Measurements from ENCODE around the gene ATMIN. TPM values are rescaled to one million over a fixed set of nuclear protein-coding genes. Genes with fewer than 3 reads are reported as not detected.

Gene ATMIN
- total RNA-seq, 1 experiment from 2014 or later, result 46.7 TPM

DNA sequence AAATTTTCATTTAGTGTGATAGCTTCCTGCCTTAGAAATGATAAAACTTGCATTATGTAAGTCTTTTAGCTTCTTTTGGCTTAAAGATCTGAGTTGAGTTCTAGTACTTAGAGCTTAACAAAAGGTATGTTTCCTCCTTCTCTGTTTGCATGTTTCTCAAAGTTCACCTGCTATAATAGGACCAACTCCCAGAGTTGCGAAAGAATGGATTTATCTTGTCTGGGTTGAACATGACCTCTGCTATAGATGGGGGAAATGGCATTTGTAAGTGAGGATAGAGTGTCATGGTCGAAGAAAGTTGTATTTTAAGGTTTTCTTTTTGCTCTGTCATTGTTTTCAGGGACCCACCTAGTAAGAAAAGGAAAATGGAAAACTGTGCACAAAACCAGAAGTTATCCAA, 7.2 kb downstream of the ATMIN start (continued):
- TF ChIP-seq, protein P1, sequence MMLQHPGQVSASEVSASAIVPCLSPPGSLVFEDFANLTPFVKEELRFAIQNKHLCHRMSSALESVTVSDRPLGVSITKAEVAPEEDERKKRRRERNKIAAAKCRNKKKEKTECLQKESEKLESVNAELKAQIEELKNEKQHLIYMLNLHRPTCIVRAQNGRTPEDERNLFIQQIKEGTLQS (IDR thresholded peaks at IDR 0.05), result no peak
- TF ChIP-seq RAD21 (IDR thresholded peaks at IDR 0.05; ENCODE audit: low read depth) (no peak), ELF1 (IDR thresholded peaks at IDR 0.05; ENCODE audit: borderline replicate concordance, low read depth) (no peak)
- TF ChIP-seq, protein P2, sequence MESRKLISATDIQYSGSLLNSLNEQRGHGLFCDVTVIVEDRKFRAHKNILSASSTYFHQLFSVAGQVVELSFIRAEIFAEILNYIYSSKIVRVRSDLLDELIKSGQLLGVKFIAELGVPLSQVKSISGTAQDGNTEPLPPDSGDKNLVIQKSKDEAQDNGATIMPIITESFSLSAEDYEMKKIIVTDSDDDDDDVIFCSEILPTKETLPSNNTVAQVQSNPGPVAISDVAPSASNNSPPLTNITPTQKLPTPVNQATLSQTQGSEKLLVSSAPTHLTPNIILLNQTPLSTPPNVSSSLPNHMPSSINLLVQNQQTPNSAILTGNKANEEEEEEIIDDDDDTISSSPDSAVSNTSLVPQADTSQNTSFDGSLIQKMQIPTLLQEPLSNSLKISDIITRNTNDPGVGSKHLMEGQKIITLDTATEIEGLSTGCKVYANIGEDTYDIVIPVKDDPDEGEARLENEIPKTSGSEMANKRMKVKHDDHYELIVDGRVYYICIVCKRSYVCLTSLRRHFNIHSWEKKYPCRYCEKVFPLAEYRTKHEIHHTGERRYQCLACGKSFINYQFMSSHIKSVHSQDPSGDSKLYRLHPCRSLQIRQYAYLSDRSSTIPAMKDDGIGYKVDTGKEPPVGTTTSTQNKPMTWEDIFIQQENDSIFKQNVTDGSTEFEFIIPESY (IDR thresholded peaks at IDR 0.05; ENCODE audit: extremely low read depth, insufficient replicate concordance, low read length), result no peak
- TF ChIP-seq, protein P3, sequence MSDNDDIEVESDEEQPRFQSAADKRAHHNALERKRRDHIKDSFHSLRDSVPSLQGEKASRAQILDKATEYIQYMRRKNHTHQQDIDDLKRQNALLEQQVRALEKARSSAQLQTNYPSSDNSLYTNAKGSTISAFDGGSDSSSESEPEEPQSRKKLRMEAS (IDR thresholded peaks at IDR 0.05), result no peak

DNA sequence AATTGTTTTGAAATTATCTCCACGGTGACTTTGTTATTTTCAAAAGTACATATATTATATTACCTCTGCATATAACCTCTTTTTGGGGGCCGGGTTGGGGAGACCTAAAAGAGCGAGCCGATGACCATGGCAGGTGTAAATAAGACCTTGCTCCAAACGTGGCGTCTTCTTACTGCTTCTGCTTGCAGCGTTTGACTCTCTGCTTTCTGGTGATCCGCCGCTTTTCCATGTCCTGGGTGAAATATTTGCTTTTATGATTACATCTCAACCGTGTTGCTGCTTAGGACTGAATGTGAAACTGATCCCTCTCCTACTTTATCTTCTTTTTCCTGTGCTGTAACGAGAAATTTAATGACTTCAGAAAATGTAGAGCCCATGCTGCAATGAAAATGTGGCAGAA, 18.1 kb downstream of the ATMIN start:
- Histone ChIP-seq H3K27me3 (ENCODE audit: insufficient read depth, low read length) (no peaks in the 10 kb centered on the region), H3K4me3 (replicated peaks in 1 of 2; ENCODE audit: low read depth in 1 of 2, low read length in 2 of 2) (no peak overlapping the region), H3K27ac (ENCODE audit: low read depth, low read length) (no peak overlapping the region), H3K9ac (ENCODE audit: low read length) (no peak overlapping the region), H3K79me2 (ENCODE audit: insufficient read depth, low read length) (no peaks in the 10 kb centered on the region), H2AFZ (ENCODE audit: low read depth, low read length, poor library complexity, severe bottlenecking) (no peak overlapping the region), H3K4me1 (ENCODE audit: control insufficient read depth in 1 of 2, insufficient read depth in 2 of 2, low read length in 2 of 2) (peaks cover 0 to 12% of the 10 kb centered on the region in 2 experiments; a peak in 2 of 4 replicates), H3K9me2 (ENCODE audit: insufficient read depth) (no peaks in the 10 kb centered on the region), H3K4me2 (ENCODE audit: low read length) (no peak overlapping the region; the same call in 1 of the 2 replicates), H3K9me3 (ENCODE audit: control insufficient read depth in 1 of 2, insufficient read depth in 1 of 2, low read depth in 1 of 2, low read length in 2 of 2) (peaks cover 0 to 8% of the 10 kb centered on the region in 2 experiments; a peak in 2 of 4 replicates), H4K20me1 (ENCODE audit: insufficient read depth) (no peaks in the 10 kb centered on the region), H3K36me3 (ENCODE audit: control insufficient read depth in 1 of 2, insufficient read depth in 2 of 2, low read length in 2 of 2) (no peaks in the 10 kb centered on the region)
- intact Hi-C loops (cut with micrococcal nuclease), result no loop called here
- ATAC-seq, result no peak
- DNase-seq (ENCODE audit: low read depth, low spot score), result no peak
- ChIA-PET RAD21 (ENCODE audit: low non-redundant PET in 1 of 2, low total read pairs in 2 of 2, uncharacterized antibody in 2 of 2, unreplicated experiment in 2 of 2) (no interaction called here), CTCF (interaction anchor here (0.6 kb wide), 1 partner anchor 9 kb away, joined by 3 read pairs; no protein-coding TSS in a partner anchor), POLR2A (no interaction called here)
- BruUV-seq (replicated peaks), result no TSS peak
- no peak for TF ChIP-seq JUND (IDR thresholded peaks at IDR 0.05)
- TF ChIP-seq, protein P3 (IDR thresholded peaks at IDR 0.05), result no peak
- no peak for TF ChIP-seq SRF (IDR thresholded peaks at IDR 0.05; ENCODE audit: low read depth)
- no peak for TF ChIP-seq SP1 (IDR thresholded peaks at IDR 0.05; ENCODE audit: low read depth)
- TF ChIP-seq ELF1 (IDR thresholded peaks at IDR 0.05; ENCODE audit: borderline replicate concordance, low read depth), result no peak
- no peak for TF ChIP-seq EGR1 (IDR thresholded peaks at IDR 0.05; ENCODE audit: low read depth)
- no peak for TF ChIP-seq TCF7L2 (IDR thresholded peaks at IDR 0.05; ENCODE audit: borderline replicate concordance, extremely low read depth, insufficient read depth, insufficient read length)
- TF ChIP-seq, protein P4, sequence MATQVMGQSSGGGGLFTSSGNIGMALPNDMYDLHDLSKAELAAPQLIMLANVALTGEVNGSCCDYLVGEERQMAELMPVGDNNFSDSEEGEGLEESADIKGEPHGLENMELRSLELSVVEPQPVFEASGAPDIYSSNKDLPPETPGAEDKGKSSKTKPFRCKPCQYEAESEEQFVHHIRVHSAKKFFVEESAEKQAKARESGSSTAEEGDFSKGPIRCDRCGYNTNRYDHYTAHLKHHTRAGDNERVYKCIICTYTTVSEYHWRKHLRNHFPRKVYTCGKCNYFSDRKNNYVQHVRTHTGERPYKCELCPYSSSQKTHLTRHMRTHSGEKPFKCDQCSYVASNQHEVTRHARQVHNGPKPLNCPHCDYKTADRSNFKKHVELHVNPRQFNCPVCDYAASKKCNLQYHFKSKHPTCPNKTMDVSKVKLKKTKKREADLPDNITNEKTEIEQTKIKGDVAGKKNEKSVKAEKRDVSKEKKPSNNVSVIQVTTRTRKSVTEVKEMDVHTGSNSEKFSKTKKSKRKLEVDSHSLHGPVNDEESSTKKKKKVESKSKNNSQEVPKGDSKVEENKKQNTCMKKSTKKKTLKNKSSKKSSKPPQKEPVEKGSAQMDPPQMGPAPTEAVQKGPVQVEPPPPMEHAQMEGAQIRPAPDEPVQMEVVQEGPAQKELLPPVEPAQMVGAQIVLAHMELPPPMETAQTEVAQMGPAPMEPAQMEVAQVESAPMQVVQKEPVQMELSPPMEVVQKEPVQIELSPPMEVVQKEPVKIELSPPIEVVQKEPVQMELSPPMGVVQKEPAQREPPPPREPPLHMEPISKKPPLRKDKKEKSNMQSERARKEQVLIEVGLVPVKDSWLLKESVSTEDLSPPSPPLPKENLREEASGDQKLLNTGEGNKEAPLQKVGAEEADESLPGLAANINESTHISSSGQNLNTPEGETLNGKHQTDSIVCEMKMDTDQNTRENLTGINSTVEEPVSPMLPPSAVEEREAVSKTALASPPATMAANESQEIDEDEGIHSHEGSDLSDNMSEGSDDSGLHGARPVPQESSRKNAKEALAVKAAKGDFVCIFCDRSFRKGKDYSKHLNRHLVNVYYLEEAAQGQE (IDR thresholded peaks at IDR 0.05; ENCODE audit: low read depth), result no peak
- TF ChIP-seq ZNF274 (IDR thresholded peaks at IDR 0.05; ENCODE audit: low read depth, low read length), result no peak
- TF ChIP-seq, protein P1 (IDR thresholded peaks at IDR 0.05), result no peak
- TF ChIP-seq, protein P5, sequence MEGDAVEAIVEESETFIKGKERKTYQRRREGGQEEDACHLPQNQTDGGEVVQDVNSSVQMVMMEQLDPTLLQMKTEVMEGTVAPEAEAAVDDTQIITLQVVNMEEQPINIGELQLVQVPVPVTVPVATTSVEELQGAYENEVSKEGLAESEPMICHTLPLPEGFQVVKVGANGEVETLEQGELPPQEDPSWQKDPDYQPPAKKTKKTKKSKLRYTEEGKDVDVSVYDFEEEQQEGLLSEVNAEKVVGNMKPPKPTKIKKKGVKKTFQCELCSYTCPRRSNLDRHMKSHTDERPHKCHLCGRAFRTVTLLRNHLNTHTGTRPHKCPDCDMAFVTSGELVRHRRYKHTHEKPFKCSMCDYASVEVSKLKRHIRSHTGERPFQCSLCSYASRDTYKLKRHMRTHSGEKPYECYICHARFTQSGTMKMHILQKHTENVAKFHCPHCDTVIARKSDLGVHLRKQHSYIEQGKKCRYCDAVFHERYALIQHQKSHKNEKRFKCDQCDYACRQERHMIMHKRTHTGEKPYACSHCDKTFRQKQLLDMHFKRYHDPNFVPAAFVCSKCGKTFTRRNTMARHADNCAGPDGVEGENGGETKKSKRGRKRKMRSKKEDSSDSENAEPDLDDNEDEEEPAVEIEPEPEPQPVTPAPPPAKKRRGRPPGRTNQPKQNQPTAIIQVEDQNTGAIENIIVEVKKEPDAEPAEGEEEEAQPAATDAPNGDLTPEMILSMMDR (IDR thresholded peaks at IDR 0.05 in 2 of 3, conservative IDR thresholded peaks at IDR 0.05 in 1 of 3; ENCODE audit: borderline replicate concordance in 1 of 3, insufficient read depth in 1 of 3, low read depth in 2 of 3, low read length in 2 of 3), result no peak
- TF ChIP-seq CEBPB (IDR thresholded peaks at IDR 0.05; ENCODE audit: low read depth), result no peak
- TF ChIP-seq CBX3 (IDR thresholded peaks at IDR 0.05; ENCODE audit: low read depth), result no peak
- no peak for TF ChIP-seq YY1 (IDR thresholded peaks at IDR 0.05; ENCODE audit: extremely low read depth, insufficient replicate concordance, low read depth, low read length)

Data from HCT116 (cell line).